Measurements from ENCODE around the gene CPO.

The CPO gene

GRCh38 chr2:206986943-206987342 lies 47.6 kb downstream of the CPO start:
- H3K4me3 ChIP-seq (ENCODE audit: control insufficient read depth, low read depth, low read length) = no peak overlapping the region
- no peak for DNase-seq (ENCODE audit: low read depth)
- TF ChIP-seq CTCF (conservative IDR thresholded peaks at IDR 0.05; ENCODE audit: control insufficient read depth, insufficient read depth, low read depth, low read length) = no peak

- no peak for DNase-seq (ENCODE audit: low read depth)
- TF ChIP-seq CTCF (conservative IDR thresholded peaks at IDR 0.05; ENCODE audit: control insufficient read depth, insufficient read depth, low read depth, low read length) = no peak
- no peak overlapping the region for H3K4me3 ChIP-seq (ENCODE audit: control insufficient read depth, low read depth, low read length)
These were observed 48.5 kb downstream of the CPO start for GRCh38 chr2:206987810-206988209.

GRCh38 chr2:206988884-206989283 lies 49.6 kb downstream of the CPO start:
- H3K4me3 ChIP-seq (ENCODE audit: control insufficient read depth, low read depth, low read length) = no peak overlapping the region
- TF ChIP-seq CTCF (conservative IDR thresholded peaks at IDR 0.05; ENCODE audit: control insufficient read depth, insufficient read depth, low read depth, low read length) = no peak
- no peak for DNase-seq (ENCODE audit: low read depth)

- TF ChIP-seq CTCF (conservative IDR thresholded peaks at IDR 0.05; ENCODE audit: control insufficient read depth, insufficient read depth, low read depth, low read length) = peak; percentile 78
- no peak overlapping the region for H3K4me3 ChIP-seq (ENCODE audit: control insufficient read depth, low read depth, low read length)
- DNase-seq (ENCODE audit: low read depth) = peak; percentile 24
These were observed 50.0 kb downstream of the CPO start for GRCh38 chr2:206989311-206989710.

GRCh38 chr2:206990360-206990759 lies 51.0 kb downstream of the CPO start:
- H3K4me3 ChIP-seq (ENCODE audit: control insufficient read depth, low read depth, low read length) = no peak overlapping the region
- no peak for TF ChIP-seq CTCF (conservative IDR thresholded peaks at IDR 0.05; ENCODE audit: control insufficient read depth, insufficient read depth, low read depth, low read length)
- DNase-seq (ENCODE audit: low read depth) = peak; percentile 20

- no peak for TF ChIP-seq CTCF (conservative IDR thresholded peaks at IDR 0.05; ENCODE audit: control insufficient read depth, insufficient read depth, low read depth, low read length)
- no peak for DNase-seq (ENCODE audit: low read depth)
- H3K4me3 ChIP-seq (ENCODE audit: control insufficient read depth, low read depth, low read length) = no peak overlapping the region
These were observed 51.8 kb downstream of the CPO start for GRCh38 chr2:206991070-206991469.

- DNase-seq (ENCODE audit: low read depth) = no peak
- H3K4me3 ChIP-seq (ENCODE audit: control insufficient read depth, low read depth, low read length) = no peak overlapping the region
- TF ChIP-seq CTCF (conservative IDR thresholded peaks at IDR 0.05; ENCODE audit: control insufficient read depth, insufficient read depth, low read depth, low read length) = no peak
These were observed 54.1 kb downstream of the CPO start for GRCh38 chr2:206993396-206993911.

All from fibroblast of mammary gland (primary cell).